Ishikawa (cell line): ENCODE results near the gene DEF6.

Experiments used
- CEBPB ChIP-seq: IDR thresholded peaks from 2 replicates; pipeline ENCODE4 v1.6.1; 2012
- CREB1 ChIP-seq: IDR thresholded peaks from 2 replicates; pipeline ENCODE4 v1.6.1; 2012; ENCODE audit warnings: low read depth
- EGR1 ChIP-seq: IDR thresholded peaks from 2 replicates; pipeline ENCODE4 v1.6.1; 2012
- EP300 ChIP-seq: IDR thresholded peaks from 2 replicates; pipeline ENCODE4 v1.6.1; 2012; ENCODE audit warnings: borderline replicate concordance
- FOXM1 ChIP-seq: IDR thresholded peaks from 2 replicates; pipeline ENCODE4 v1.6.1; 2012; ENCODE audit warnings: low read depth, borderline replicate concordance
- MAX ChIP-seq: IDR thresholded peaks from 2 replicates; pipeline ENCODE4 v1.6.1; 2012
- NFIC ChIP-seq: IDR thresholded peaks from 2 replicates; pipeline ENCODE4 v1.6.1; 2012
- RAD21 ChIP-seq: IDR thresholded peaks from 2 replicates; pipeline ENCODE4 v1.6.1; 2012; ENCODE audit warnings: low read depth
- REST ChIP-seq: IDR thresholded peaks from 2 replicates; pipeline ENCODE4 v1.6.1; 2012; ENCODE audit warnings: low read depth, mild to moderate bottlenecking
- TAF1 ChIP-seq: IDR thresholded peaks from 2 replicates; pipeline ENCODE4 v1.6.1; 2012; ENCODE audit warnings: low read depth, mild to moderate bottlenecking
- TCF12 ChIP-seq: IDR thresholded peaks from 2 replicates; pipeline ENCODE4 v1.6.1; 2012; ENCODE audit warnings: low read depth
- TEAD4 ChIP-seq: IDR thresholded peaks from 2 replicates; pipeline ENCODE4 v1.6.1; 2012
- USF1 ChIP-seq: IDR thresholded peaks from 2 replicates; pipeline ENCODE4 v1.6.1; 2012
- YY1 ChIP-seq: IDR thresholded peaks from 2 replicates; pipeline ENCODE4 v1.6.1; 2012; ENCODE audit warnings: low read depth
- ZBTB7A ChIP-seq: IDR thresholded peaks from 2 replicates; pipeline ENCODE4 v1.6.1; 2012; ENCODE audit warnings: low read depth

The DEF6 gene

GRCh38 chr6:35251949-35252348 lies 45.7 kb upstream of the DEF6 start:
- TF ChIP-seq FOXM1 = no peak
- TF ChIP-seq NFIC = no peak
- TF ChIP-seq CEBPB = no peak
- no peak for TF ChIP-seq EGR1
- no peak for TF ChIP-seq ZBTB7A
- no peak for TF ChIP-seq TEAD4
- no peak for TF ChIP-seq TCF12
- TF ChIP-seq CREB1 = no peak
- no peak for TF ChIP-seq YY1
- TF ChIP-seq USF1 = no peak
- no peak for TF ChIP-seq REST
- no peak for TF ChIP-seq MAX
- no peak for TF ChIP-seq TAF1
- no peak for TF ChIP-seq RAD21
- TF ChIP-seq EP300 = no peak

- TF ChIP-seq NFIC (no peak), FOXM1 (no peak), ZBTB7A (no peak), EP300 (no peak), TEAD4 (no peak), TAF1 (no peak), RAD21 (no peak), TCF12 (no peak), REST (no peak), USF1 (no peak), CEBPB (no peak), CREB1 (no peak), EGR1 (no peak), YY1 (no peak), MAX (no peak)
These were observed 44.4 kb upstream of the DEF6 start for GRCh38 chr6:35253249-35253648.

- TF ChIP-seq FOXM1 = no peak
- TF ChIP-seq REST = no peak
- no peak for TF ChIP-seq USF1
- TF ChIP-seq RAD21 = no peak
- TF ChIP-seq EGR1 = no peak
- no peak for TF ChIP-seq TAF1
- no peak for TF ChIP-seq TEAD4
- no peak for TF ChIP-seq YY1
- TF ChIP-seq NFIC = no peak
- no peak for TF ChIP-seq MAX
- TF ChIP-seq CEBPB = no peak
- no peak for TF ChIP-seq TCF12
- TF ChIP-seq EP300 = no peak
- no peak for TF ChIP-seq ZBTB7A
- no peak for TF ChIP-seq CREB1
These were observed 39.3 kb upstream of the DEF6 start for GRCh38 chr6:35258336-35258735.

GRCh38 chr6:35258858-35259193 lies 38.8 kb upstream of the DEF6 start:
- no peak for TF ChIP-seq FOXM1
- TF ChIP-seq TAF1 = no peak
- no peak for TF ChIP-seq NFIC
- TF ChIP-seq TCF12 = no peak
- TF ChIP-seq CEBPB = no peak
- no peak for TF ChIP-seq EGR1
- no peak for TF ChIP-seq CREB1
- no peak for TF ChIP-seq ZBTB7A
- TF ChIP-seq USF1 = no peak
